Memory B cell (primary cell): ENCODE measurements around the gene TACC3.

Source experiments
- ATAC-seq: fragments of 150-1000 bp; cut with Tn5 transposase; 2 replicates; pipeline ENCODE4 v1.10.0; 2021; ENCODE audit warnings: low read depth, mild to moderate bottlenecking, moderate library complexity
- DNase-seq, 2 donors: peaks; one replicate each; pipeline ENCODE4 v3.0.0; 2022; ENCODE audit warnings: low spot score in 2 of 2
- H3K27ac Mint-ChIP-seq: one replicate; pipeline ENCODE4 v1.8.0; 2022; ENCODE audit warnings: mild to moderate bottlenecking, moderate library complexity, mixed read lengths
- H3K27me3 Mint-ChIP-seq: one replicate; pipeline ENCODE4 v1.8.0; 2022; ENCODE audit warnings: mixed read lengths
- H3K36me3 Mint-ChIP-seq: one replicate; pipeline ENCODE4 v1.8.0; 2022; ENCODE audit warnings: mild to moderate bottlenecking, mixed read lengths
- H3K4me1 Mint-ChIP-seq: one replicate; pipeline ENCODE4 v1.8.0; 2022; ENCODE audit warnings: mixed read lengths
- H3K4me3 Mint-ChIP-seq: one replicate; pipeline ENCODE4 v1.8.0; 2022; ENCODE audit warnings: mild to moderate bottlenecking, moderate library complexity, mixed read lengths
- H3K9me3 Mint-ChIP-seq: one replicate; pipeline ENCODE4 v1.8.0; 2022; ENCODE audit warnings: mixed read lengths

TACC3 gene

GRCh38 chr4:1725521-1725920 is 4.2 kb downstream of the TACC3 start:
- Mint-ChIP-seq H3K27me3 (no peaks in the 10 kb centered on the region), H3K27ac (no peak overlapping the region), H3K36me3 (peaks cover 10% of the 10 kb centered on the region), H3K9me3 (no peaks in the 10 kb centered on the region), H3K4me3 (peak overlapping the region; percentile 12), H3K4me1 (peaks cover 33% of the 10 kb centered on the region)
- ATAC-seq, result no peak
- DNase-seq, result no peak

GRCh38 chr4:1726146-1726934 is 5.0 kb downstream of the TACC3 start:
- H3K9me3 Mint-ChIP-seq, result no peaks in the 10 kb centered on the region
- H3K36me3 Mint-ChIP-seq, result peaks cover 13% of the 10 kb centered on the region
- H3K27ac Mint-ChIP-seq, result peak overlapping the region; percentile 72
- ATAC-seq (peak; percentile 18), DNase-seq (peak; percentile 87 to 94)
- H3K4me3 Mint-ChIP-seq, result no peak overlapping the region
- peaks cover 33% of the 10 kb centered on the region for H3K4me1 Mint-ChIP-seq
- no peaks in the 10 kb centered on the region for H3K27me3 Mint-ChIP-seq

GRCh38 chr4:1727117-1728031 is 6.1 kb downstream of the TACC3 start:
- no peak for DNase-seq
- Mint-ChIP-seq H3K9me3 (no peaks in the 10 kb centered on the region), H3K36me3 (peaks cover 15% of the 10 kb centered on the region), H3K27me3 (no peaks in the 10 kb centered on the region), H3K4me3 (no peak overlapping the region), H3K4me1 (peaks cover 27% of the 10 kb centered on the region), H3K27ac (no peak overlapping the region)
- ATAC-seq, result no peak

- Mint-ChIP-seq H3K4me1 (peaks cover 18% of the 10 kb centered on the region), H3K27ac (no peak overlapping the region), H3K9me3 (no peaks in the 10 kb centered on the region), H3K4me3 (no peak overlapping the region), H3K27me3 (no peaks in the 10 kb centered on the region), H3K36me3 (peaks cover 15% of the 10 kb centered on the region)
- ATAC-seq (no peak), DNase-seq (no peak)
These were observed 7.0 kb downstream of the TACC3 start for GRCh38 chr4:1728061-1728980.

- ATAC-seq (no peak), DNase-seq (no peak)
- no peaks in the 10 kb centered on the region for H3K27me3 Mint-ChIP-seq
- H3K36me3 Mint-ChIP-seq, result peaks cover 15% of the 10 kb centered on the region
- H3K9me3 Mint-ChIP-seq, result no peaks in the 10 kb centered on the region
- no peak overlapping the region for H3K27ac Mint-ChIP-seq
- H3K4me1 Mint-ChIP-seq, result peaks cover 10% of the 10 kb centered on the region
- no peak overlapping the region for H3K4me3 Mint-ChIP-seq
These were observed 9.3 kb downstream of the TACC3 start for GRCh38 chr4:1730532-1731135.

- no peak for DNase-seq
- H3K9me3 Mint-ChIP-seq, result no peaks in the 10 kb centered on the region
- no peak overlapping the region for H3K27ac Mint-ChIP-seq
- no peak overlapping the region for H3K4me3 Mint-ChIP-seq
- no peaks in the 10 kb centered on the region for H3K27me3 Mint-ChIP-seq
- peaks cover 15% of the 10 kb centered on the region for H3K36me3 Mint-ChIP-seq
- peaks cover 8% of the 10 kb centered on the region for H3K4me1 Mint-ChIP-seq
- no peak for ATAC-seq
These were observed 9.9 kb downstream of the TACC3 start for GRCh38 chr4:1731180-1731579.

- Mint-ChIP-seq H3K27me3 (no peaks in the 10 kb centered on the region), H3K9me3 (no peaks in the 10 kb centered on the region), H3K27ac (no peak overlapping the region), H3K4me3 (no peak overlapping the region), H3K4me1 (no peaks in the 10 kb centered on the region), H3K36me3 (peaks cover 18% of the 10 kb centered on the region)
- DNase-seq (no peak), ATAC-seq (no peak)
These were observed 11.6 kb downstream of the TACC3 start for GRCh38 chr4:1732911-1733310.

- peaks cover 27% of the 10 kb centered on the region for H3K36me3 Mint-ChIP-seq
- no peaks in the 10 kb centered on the region for H3K27me3 Mint-ChIP-seq
- H3K4me3 Mint-ChIP-seq, result no peak overlapping the region
- ATAC-seq, result no peak
- H3K9me3 Mint-ChIP-seq, result peaks cover 3% of the 10 kb centered on the region
- no peaks in the 10 kb centered on the region for H3K4me1 Mint-ChIP-seq
- DNase-seq, result no peak
- no peak overlapping the region for H3K27ac Mint-ChIP-seq
These were observed 13.9 kb downstream of the TACC3 start for GRCh38 chr4:1735215-1735614.

GRCh38 chr4:1736812-1737211 is 15.5 kb downstream of the TACC3 start:
- H3K9me3 Mint-ChIP-seq, result peaks cover 3% of the 10 kb centered on the region
- DNase-seq (no peak), ATAC-seq (no peak)
- no peaks in the 10 kb centered on the region for H3K27me3 Mint-ChIP-seq
- no peaks in the 10 kb centered on the region for H3K4me1 Mint-ChIP-seq
- peaks cover 25% of the 10 kb centered on the region for H3K36me3 Mint-ChIP-seq
- no peak overlapping the region for H3K27ac Mint-ChIP-seq
- no peak overlapping the region for H3K4me3 Mint-ChIP-seq

GRCh38 chr4:1737666-1738065 is 16.3 kb downstream of the TACC3 start:
- peaks cover 3% of the 10 kb centered on the region for H3K9me3 Mint-ChIP-seq
- no peaks in the 10 kb centered on the region for H3K27me3 Mint-ChIP-seq
- H3K4me1 Mint-ChIP-seq, result no peaks in the 10 kb centered on the region
- ATAC-seq (no peak), DNase-seq (no peak)
- no peak overlapping the region for H3K27ac Mint-ChIP-seq
- H3K4me3 Mint-ChIP-seq, result no peak overlapping the region
- peaks cover 23% of the 10 kb centered on the region for H3K36me3 Mint-ChIP-seq

GRCh38 chr4:1738410-1738809 is 17.1 kb downstream of the TACC3 start:
- no peaks in the 10 kb centered on the region for H3K4me1 Mint-ChIP-seq
- H3K36me3 Mint-ChIP-seq, result peaks cover 24% of the 10 kb centered on the region
- H3K27ac Mint-ChIP-seq, result no peak overlapping the region
- DNase-seq (no peak), ATAC-seq (no peak)
- H3K9me3 Mint-ChIP-seq, result peaks cover 3% of the 10 kb centered on the region
- no peaks in the 10 kb centered on the region for H3K27me3 Mint-ChIP-seq
- no peak overlapping the region for H3K4me3 Mint-ChIP-seq

GRCh38 chr4:1739358-1739757 is 18.0 kb downstream of the TACC3 start:
- Mint-ChIP-seq H3K27ac (no peak overlapping the region), H3K27me3 (no peaks in the 10 kb centered on the region), H3K4me3 (no peak overlapping the region), H3K9me3 (peaks cover 3% of the 10 kb centered on the region), H3K4me1 (no peaks in the 10 kb centered on the region), H3K36me3 (peaks cover 29% of the 10 kb centered on the region)
- DNase-seq (no peak), ATAC-seq (no peak)

GRCh38 chr4:1740021-1740545 is 18.8 kb downstream of the TACC3 start:
- ATAC-seq (no peak), DNase-seq (no peak)
- H3K4me1 Mint-ChIP-seq, result no peaks in the 10 kb centered on the region
- peaks cover 3% of the 10 kb centered on the region for H3K9me3 Mint-ChIP-seq
- H3K27ac Mint-ChIP-seq, result no peak overlapping the region
- H3K4me3 Mint-ChIP-seq, result no peak overlapping the region
- peaks cover 30% of the 10 kb centered on the region for H3K36me3 Mint-ChIP-seq
- no peaks in the 10 kb centered on the region for H3K27me3 Mint-ChIP-seq
